Measurements from ENCODE around the gene GULP1.
"Not testable (repeated sequence)": the region's sequence is repeated elsewhere in the genome, so short reads cannot be mapped to it uniquely, and the experiment has no call there.

The GULP1 gene

GRCh38 chr2:188527141-188527540, 235.5 kb downstream of the GULP1 start:
- DNase-seq (ENCODE audit: low read depth in 2 of 2): no peak

GRCh38 chr2:188527581-188527993, 235.9 kb downstream of the GULP1 start:
- DNase-seq (ENCODE audit: low read depth in 2 of 2): no peak

- DNase-seq (ENCODE audit: low read depth in 2 of 2): no peak
Measured at GRCh38 chr2:188529710-188530109, 238.0 kb downstream of the GULP1 start.

- no peak for DNase-seq (ENCODE audit: low read depth in 2 of 2)
Measured at GRCh38 chr2:188534875-188535274, 243.2 kb downstream of the GULP1 start.

GRCh38 chr2:188551671-188552070, 260.0 kb downstream of the GULP1 start:
- no peak for DNase-seq (ENCODE audit: low read depth in 2 of 2)

- no peak for DNase-seq (ENCODE audit: low read depth in 2 of 2)
Measured at GRCh38 chr2:188557081-188557480, 265.4 kb downstream of the GULP1 start.

GRCh38 chr2:188559455-188559854, 267.8 kb downstream of the GULP1 start:
- not testable (repeated sequence) for DNase-seq (ENCODE audit: low read depth in 2 of 2)

- no peak for DNase-seq (ENCODE audit: low read depth in 2 of 2)
Measured at GRCh38 chr2:188561473-188561979, 269.9 kb downstream of the GULP1 start.

- no peak for DNase-seq (ENCODE audit: low read depth in 2 of 2)
Measured at GRCh38 chr2:188569431-188570165, 277.9 kb downstream of the GULP1 start.

GRCh38 chr2:188570370-188570769, 278.7 kb downstream of the GULP1 start:
- DNase-seq (ENCODE audit: low read depth in 2 of 2): no peak

- DNase-seq (ENCODE audit: low read depth in 2 of 2): no peak
Measured at GRCh38 chr2:188571543-188572303, 280.0 kb downstream of the GULP1 start.

GRCh38 chr2:188572592-188572991, 280.9 kb downstream of the GULP1 start:
- no peak for DNase-seq (ENCODE audit: low read depth in 2 of 2)

GRCh38 chr2:188573453-188573852, 281.8 kb downstream of the GULP1 start:
- DNase-seq (ENCODE audit: low read depth in 2 of 2): no peak

- no peak for DNase-seq (ENCODE audit: low read depth in 2 of 2)
Measured at GRCh38 chr2:188576006-188576405, 284.3 kb downstream of the GULP1 start.

- DNase-seq (ENCODE audit: low read depth in 2 of 2): no peak
Measured at GRCh38 chr2:188576651-188577050, 285.0 kb downstream of the GULP1 start.

- DNase-seq (ENCODE audit: low read depth in 2 of 2): no peak
Measured at GRCh38 chr2:188577231-188577630, 285.6 kb downstream of the GULP1 start.

GRCh38 chr2:188580738-188581137, 289.1 kb downstream of the GULP1 start:
- no peak for DNase-seq (ENCODE audit: low read depth in 2 of 2)

GRCh38 chr2:188582211-188582610, 290.5 kb downstream of the GULP1 start:
- DNase-seq (ENCODE audit: low read depth in 2 of 2): no peak

GRCh38 chr2:188588235-188588634, 296.6 kb downstream of the GULP1 start:
- DNase-seq (ENCODE audit: low read depth in 2 of 2): no peak

GRCh38 chr2:188596054-188596453, 304.4 kb downstream of the GULP1 start:
- no peak for DNase-seq (ENCODE audit: low read depth in 2 of 2)

GRCh38 chr2:188598551-188598950, 306.9 kb downstream of the GULP1 start:
- no peak for DNase-seq (ENCODE audit: low read depth in 2 of 2)

- DNase-seq (ENCODE audit: low read depth in 2 of 2): no peak
Measured at GRCh38 chr2:188599140-188599539, 307.5 kb downstream of the GULP1 start.

Data from activated CD8-positive, alpha-beta memory T cell treated with anti-CD3 and anti-CD28 coated beads for 4 hours (primary cell).